ENCODE measurements around the gene RTN1.

Gene RTN1

GRCh38 chr14:59869381-59870255, 958 bp downstream of the RTN1 start:
- DNase-seq (ENCODE audit: low spot score) (no peak), ATAC-seq (ENCODE audit: low read depth) (no peak)
- no peaks in the 10 kb centered on the region for H3K4me1 ChIP-seq (ENCODE audit: insufficient read depth, poor library complexity, severe bottlenecking)
- TF ChIP-seq, protein P1, sequence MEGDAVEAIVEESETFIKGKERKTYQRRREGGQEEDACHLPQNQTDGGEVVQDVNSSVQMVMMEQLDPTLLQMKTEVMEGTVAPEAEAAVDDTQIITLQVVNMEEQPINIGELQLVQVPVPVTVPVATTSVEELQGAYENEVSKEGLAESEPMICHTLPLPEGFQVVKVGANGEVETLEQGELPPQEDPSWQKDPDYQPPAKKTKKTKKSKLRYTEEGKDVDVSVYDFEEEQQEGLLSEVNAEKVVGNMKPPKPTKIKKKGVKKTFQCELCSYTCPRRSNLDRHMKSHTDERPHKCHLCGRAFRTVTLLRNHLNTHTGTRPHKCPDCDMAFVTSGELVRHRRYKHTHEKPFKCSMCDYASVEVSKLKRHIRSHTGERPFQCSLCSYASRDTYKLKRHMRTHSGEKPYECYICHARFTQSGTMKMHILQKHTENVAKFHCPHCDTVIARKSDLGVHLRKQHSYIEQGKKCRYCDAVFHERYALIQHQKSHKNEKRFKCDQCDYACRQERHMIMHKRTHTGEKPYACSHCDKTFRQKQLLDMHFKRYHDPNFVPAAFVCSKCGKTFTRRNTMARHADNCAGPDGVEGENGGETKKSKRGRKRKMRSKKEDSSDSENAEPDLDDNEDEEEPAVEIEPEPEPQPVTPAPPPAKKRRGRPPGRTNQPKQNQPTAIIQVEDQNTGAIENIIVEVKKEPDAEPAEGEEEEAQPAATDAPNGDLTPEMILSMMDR (IDR thresholded peaks at IDR 0.05; ENCODE audit: poor library complexity, severe bottlenecking) = no peak
- H3K27me3 ChIP-seq (ENCODE audit: insufficient read depth, poor library complexity, severe bottlenecking) = peaks cover 96% of the 10 kb centered on the region
- H3K27ac ChIP-seq (ENCODE audit: poor library complexity, severe bottlenecking) = no peak overlapping the region
- H3K36me3 ChIP-seq (ENCODE audit: low read depth) = no peaks in the 10 kb centered on the region
- no peak overlapping the region for H3K4me3 ChIP-seq (ENCODE audit: severe bottlenecking)
- no peaks in the 10 kb centered on the region for H3K9me3 ChIP-seq (ENCODE audit: severe bottlenecking)

DNA sequence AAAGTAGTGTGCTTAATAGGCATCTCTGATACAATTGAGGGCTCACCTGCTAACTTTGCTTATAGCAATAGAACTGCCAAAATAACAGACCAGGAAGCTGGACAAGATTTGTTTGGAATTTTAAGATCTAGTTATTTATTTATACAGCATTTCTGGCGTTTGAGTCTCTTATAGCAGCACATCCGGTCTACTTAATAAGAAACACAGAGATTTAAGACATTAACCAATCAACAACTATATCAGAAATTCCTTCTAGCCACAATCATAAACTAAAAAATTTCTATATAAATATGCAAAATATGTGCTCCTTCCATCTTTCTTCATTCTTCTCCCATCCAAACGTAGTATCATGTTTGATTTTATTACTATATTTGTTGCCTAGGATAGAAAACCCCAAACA, 2.6 kb downstream of the RTN1 start:
- TF ChIP-seq, protein P1 (IDR thresholded peaks at IDR 0.05; ENCODE audit: poor library complexity, severe bottlenecking) = no peak
- H3K4me1 ChIP-seq (ENCODE audit: insufficient read depth, poor library complexity, severe bottlenecking) = no peaks in the 10 kb centered on the region
- no peak overlapping the region for H3K27ac ChIP-seq (ENCODE audit: poor library complexity, severe bottlenecking)
- H3K27me3 ChIP-seq (ENCODE audit: insufficient read depth, poor library complexity, severe bottlenecking) = peaks cover 84% of the 10 kb centered on the region
- H3K9me3 ChIP-seq (ENCODE audit: severe bottlenecking) = no peaks in the 10 kb centered on the region
- ATAC-seq (ENCODE audit: low read depth) = no peak
- no peaks in the 10 kb centered on the region for H3K36me3 ChIP-seq (ENCODE audit: low read depth)
- DNase-seq (ENCODE audit: low spot score) = no peak
- no peak overlapping the region for H3K4me3 ChIP-seq (ENCODE audit: severe bottlenecking)

DNA sequence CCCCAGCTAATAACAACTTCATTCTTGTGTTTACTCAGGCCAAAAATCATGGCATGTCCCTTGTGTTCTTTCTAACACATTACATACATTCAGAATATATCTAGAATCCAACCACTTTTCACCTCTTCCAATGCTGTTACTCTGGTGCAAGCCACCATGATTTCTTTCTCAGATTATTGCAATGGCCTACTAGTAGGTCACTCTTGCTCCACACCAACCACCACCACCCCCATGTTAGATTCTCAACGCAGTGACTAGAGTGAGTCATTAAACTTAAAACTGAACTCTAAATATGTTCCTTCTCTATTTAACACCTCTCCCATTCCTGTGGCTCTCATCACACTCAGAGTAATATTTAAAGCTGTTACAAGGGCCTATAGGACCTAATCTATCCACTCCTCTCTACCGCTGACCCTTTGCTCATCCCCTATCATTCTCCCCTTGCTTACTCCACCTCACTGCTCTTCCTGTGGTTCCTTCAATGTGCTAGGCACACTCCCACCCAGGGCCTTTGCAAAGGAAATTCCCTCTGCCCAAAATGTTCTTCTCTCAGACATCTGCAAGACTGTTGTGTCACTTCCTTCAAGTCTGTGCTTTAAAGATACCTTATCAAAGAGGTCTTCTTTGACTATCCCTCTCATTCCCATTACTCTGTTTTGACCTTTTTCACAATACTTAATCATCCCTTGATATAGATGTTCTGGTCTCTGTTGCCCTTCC, 6.6 kb downstream of the RTN1 start:
- TF ChIP-seq, protein P1 (IDR thresholded peaks at IDR 0.05; ENCODE audit: poor library complexity, severe bottlenecking) = no peak
- no peaks in the 10 kb centered on the region for H3K4me1 ChIP-seq (ENCODE audit: insufficient read depth, poor library complexity, severe bottlenecking)
- H3K36me3 ChIP-seq (ENCODE audit: low read depth) = no peaks in the 10 kb centered on the region
- peaks cover 2% of the 10 kb centered on the region for H3K9me3 ChIP-seq (ENCODE audit: severe bottlenecking)
- no peak for DNase-seq (ENCODE audit: low spot score)
- H3K4me3 ChIP-seq (ENCODE audit: severe bottlenecking) = no peak overlapping the region
- H3K27me3 ChIP-seq (ENCODE audit: insufficient read depth, poor library complexity, severe bottlenecking) = peaks cover 44% of the 10 kb centered on the region
- no peak overlapping the region for H3K27ac ChIP-seq (ENCODE audit: poor library complexity, severe bottlenecking)
- ATAC-seq (ENCODE audit: low read depth) = no peak

- DNase-seq (ENCODE audit: low spot score) (no peak), ATAC-seq (ENCODE audit: low read depth) (no peak)
- Histone ChIP-seq H3K9me3 (ENCODE audit: severe bottlenecking) (peaks cover 2% of the 10 kb centered on the region), H3K4me3 (ENCODE audit: severe bottlenecking) (no peak overlapping the region), H3K27me3 (ENCODE audit: insufficient read depth, poor library complexity, severe bottlenecking) (no peaks in the 10 kb centered on the region), H3K4me1 (ENCODE audit: insufficient read depth, poor library complexity, severe bottlenecking) (no peaks in the 10 kb centered on the region), H3K27ac (ENCODE audit: poor library complexity, severe bottlenecking) (no peak overlapping the region), H3K36me3 (ENCODE audit: low read depth) (no peaks in the 10 kb centered on the region)
- TF ChIP-seq, protein P1 (IDR thresholded peaks at IDR 0.05; ENCODE audit: poor library complexity, severe bottlenecking) = no peak
These were observed 13.2 kb downstream of the RTN1 start for GRCh38 chr14:59857328-59857727.

Data from RWPE2 (cell line).